Hepatocyte (in vitro differentiated cells): Measurements from ENCODE around the gene EPS8L3.

Experiments
- CTCF ChIP-seq: fragments of 200-600 bp; sonication (generic); IDR thresholded peaks from 2 replicates; pipeline ENCODE4 v1.5.1; 2016; ENCODE audit warnings: antibody characterized with exemption, mild to moderate bottlenecking; ENCODE audit not compliant: poor library complexity
- EZH2 ChIP-seq: fragments of 200-600 bp; sonication (generic); IDR thresholded peaks from 2 replicates; pipeline ENCODE4 v1.6.1; 2016; ENCODE audit warnings: antibody characterized with exemption, mild to moderate bottlenecking, borderline replicate concordance
- EZH2phosphoT487 ChIP-seq: fragments of 200-600 bp; sonication (generic); IDR thresholded peaks from one replicate; pipeline ENCODE4 v1.6.1; 2018; ENCODE audit warnings: antibody characterized with exemption, mild to moderate bottlenecking, low read depth, moderate library complexity; ENCODE audit not compliant: unreplicated experiment, severe bottlenecking

GRCh38 chr1:109777980-109778625 lies 14.4 kb upstream of the EPS8L3 start:
- TF ChIP-seq EZH2, result no peak
- TF ChIP-seq EZH2phosphoT487, result no peak
- no peak for TF ChIP-seq CTCF
